Stomach (tissue), 4 donors: ENCODE data around the gene LEFTY2.

Source experiments
- POLR2A ChIP-seq, 4 donors: fragments of 450-650 bp; IDR thresholded peaks; one replicate each; pipeline ENCODE4 v1.6.1; 2016; ENCODE audit warnings: antibody characterized with exemption in 4 of 4, control low read depth in 2 of 4, mild to moderate bottlenecking in 1 of 4, moderate library complexity in 1 of 4
- TF ChIP-seq, protein P1 (sequence below), 7 experiments: fragments of 450-650 bp in 4 of 7; fragments of 200-600 bp in 3 of 7; sonication (generic) in 3 of 7; IDR thresholded peaks; one replicate each; pipeline ENCODE4 v1.5.1; 2016 to 2019; ENCODE audit warnings: antibody characterized with exemption in 7 of 7, control low read depth in 2 of 7, mild to moderate bottlenecking in 1 of 7

DNA sequence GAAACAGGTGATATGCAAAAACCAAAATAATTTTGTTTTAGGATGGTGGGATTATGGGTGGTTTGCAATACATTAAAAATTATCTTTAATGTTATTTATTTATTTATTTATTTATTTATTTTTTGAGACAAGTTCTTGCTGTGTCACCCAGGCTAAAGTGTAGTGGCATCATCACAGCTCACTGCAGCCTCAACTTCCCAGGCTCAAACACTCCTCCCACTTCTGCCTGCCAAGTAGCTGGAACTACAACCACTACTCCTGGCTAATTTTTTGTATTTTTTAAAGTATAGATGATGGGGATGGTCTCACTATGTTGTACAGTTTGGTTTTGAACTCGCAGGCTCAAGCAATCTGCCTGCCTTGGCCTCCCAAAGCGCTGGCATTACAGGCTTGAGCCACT, 10.5 kb downstream of the LEFTY2 start:
- TF ChIP-seq, protein P1, sequence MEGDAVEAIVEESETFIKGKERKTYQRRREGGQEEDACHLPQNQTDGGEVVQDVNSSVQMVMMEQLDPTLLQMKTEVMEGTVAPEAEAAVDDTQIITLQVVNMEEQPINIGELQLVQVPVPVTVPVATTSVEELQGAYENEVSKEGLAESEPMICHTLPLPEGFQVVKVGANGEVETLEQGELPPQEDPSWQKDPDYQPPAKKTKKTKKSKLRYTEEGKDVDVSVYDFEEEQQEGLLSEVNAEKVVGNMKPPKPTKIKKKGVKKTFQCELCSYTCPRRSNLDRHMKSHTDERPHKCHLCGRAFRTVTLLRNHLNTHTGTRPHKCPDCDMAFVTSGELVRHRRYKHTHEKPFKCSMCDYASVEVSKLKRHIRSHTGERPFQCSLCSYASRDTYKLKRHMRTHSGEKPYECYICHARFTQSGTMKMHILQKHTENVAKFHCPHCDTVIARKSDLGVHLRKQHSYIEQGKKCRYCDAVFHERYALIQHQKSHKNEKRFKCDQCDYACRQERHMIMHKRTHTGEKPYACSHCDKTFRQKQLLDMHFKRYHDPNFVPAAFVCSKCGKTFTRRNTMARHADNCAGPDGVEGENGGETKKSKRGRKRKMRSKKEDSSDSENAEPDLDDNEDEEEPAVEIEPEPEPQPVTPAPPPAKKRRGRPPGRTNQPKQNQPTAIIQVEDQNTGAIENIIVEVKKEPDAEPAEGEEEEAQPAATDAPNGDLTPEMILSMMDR (IDR thresholded peaks at IDR 0.05), result no peak
- TF ChIP-seq POLR2A (IDR thresholded peaks at IDR 0.05), result no peak
